Gastrocnemius medialis (tissue), 4 donors: ENCODE data around the gene SPTBN1. TPM values are rescaled to one million over a fixed set of nuclear protein-coding genes. Genes with fewer than 3 reads are reported as not detected.

Experiments
- ATAC-seq, 2 donors: fragments of 150-250 bp; one replicate each; pipeline ENCODE4 v1.9.1; 2016
- DNase-seq, 2 donors: peaks; one replicate each; pipeline ENCODE4 v3.0.0-alpha.2; 2019
- H3K27ac ChIP-seq, 4 donors: fragments of 200-600 bp; sonication (generic); 1 replicate in 1 of 4; 2 replicates in 3 of 4; pipeline ENCODE4 v1.5.1; 2016 to 2018; ENCODE audit warnings: mild to moderate bottlenecking in 2 of 4, moderate library complexity in 1 of 4
- H3K27me3 ChIP-seq, 3 donors: fragments of 200-600 bp; sonication (generic) in 2 of 3; 1 replicate in 1 of 3; 2 replicates in 2 of 3; pipeline versions ENCODE4 v1.5.1 to v1.6.0; 2016 to 2019; ENCODE audit warnings: mild to moderate bottlenecking in 1 of 3, moderate library complexity in 1 of 3
- H3K36me3 ChIP-seq, 2 donors: fragments of 200-600 bp; sonication (generic) in 1 of 2; one replicate each; pipeline ENCODE4 v1.5.1; 2017 to 2018
- H3K4me1 ChIP-seq, 2 donors: fragments of 200-600 bp; sonication (generic) in 1 of 2; one replicate each; pipeline ENCODE4 v1.5.1; 2016 to 2017; ENCODE audit warnings: mild to moderate bottlenecking in 2 of 2
- H3K4me3 ChIP-seq, 4 donors: fragments of 200-600 bp; sonication (generic) in 3 of 4; 1 replicate in 1 of 4; 2 replicates in 3 of 4; pipeline ENCODE4 v1.5.1; 2016 to 2019; ENCODE audit warnings: mild to moderate bottlenecking in 2 of 4
- H3K9me3 ChIP-seq, 3 donors: fragments of 200-600 bp; sonication (generic) in 2 of 3; 1 replicate in 1 of 3; 2 replicates in 2 of 3; pipeline ENCODE4 v1.5.1; 2016 to 2019
- CTCF ChIP-seq, 5 experiments: fragments of 450-650 bp in 3 of 5; fragments of 200-600 bp in 2 of 5; sonication (generic) in 2 of 5; IDR thresholded peaks in 4 of 5; conservative IDR thresholded peaks in 1 of 5; 1 replicate in 4 of 5; 2 replicates in 1 of 5; pipeline ENCODE4 v1.5.1; 2016 to 2019; ENCODE audit warnings: antibody characterized with exemption in 5 of 5, mild to moderate bottlenecking in 3 of 5, moderate library complexity in 3 of 5
- POLR2A ChIP-seq, 2 donors: fragments of 450-650 bp; IDR thresholded peaks; one replicate each; pipeline ENCODE4 v1.6.1; 2017; ENCODE audit warnings: antibody characterized with exemption in 2 of 2, mild to moderate bottlenecking in 2 of 2, moderate library complexity in 2 of 2
- in situ Hi-C, 4 donors: fragments of 200-750 bp; cut with MboI; loops; one replicate each; pipeline versions ENCODE4 v1.15.0 to v1.8.0; 2017; ENCODE audit warnings: low sequenced_read_pairs in 4 of 4
- intact Hi-C: fragments of 100-400 bp; cut with DNase I; formaldehyde crosslinking; loops from one replicate; pipeline ENCODE4 v1.15.1; 2023; ENCODE audit warnings: low total_unique reads
- total RNA-seq, 4 donors: library from RNA; depleted of rRNA; stranded (reverse); fragments of >200 nt; gene quantifications; one replicate each; pipeline versions ENCODE4 v1.1.0 to v1.2.3, GENCODE V29; 2016

Gene SPTBN1
- total RNA-seq, 4 donors from 2014 or later: 107 to 191 (median 119) TPM

GRCh38 chr2:54664238-54664786, 208.2 kb downstream of the SPTBN1 start:
- no peak for TF ChIP-seq CTCF (IDR thresholded peaks at IDR 0.05 in 4 of 5, conservative IDR thresholded peaks at IDR 0.05 in 1 of 5)
- no peak for TF ChIP-seq POLR2A (IDR thresholded peaks at IDR 0.05)
- no peaks in the 10 kb centered on the region for H3K9me3 ChIP-seq
- ATAC-seq: no peak
- peaks cover 5 to 87% of the 10 kb centered on the region in 2 donors for H3K36me3 ChIP-seq
- in situ Hi-C loops (loop anchor here in 1 of 4 donors (25.0 kb wide), 1 partner anchor 173 kb away; no protein-coding TSS in a partner anchor), intact Hi-C loops (loop anchor here (10.0 kb wide), 1 partner anchor 350 kb away; no protein-coding TSS in a partner anchor)
- no peaks in the 10 kb centered on the region for H3K27me3 ChIP-seq
- H3K27ac ChIP-seq: peak overlapping the region; percentile 20 to 73 (median 71)
- peaks cover 26 to 35% of the 10 kb centered on the region in 2 donors for H3K4me1 ChIP-seq
- H3K4me3 ChIP-seq: no peak overlapping the region
- DNase-seq: no peak

GRCh38 chr2:54665436-54665856, 209.3 kb downstream of the SPTBN1 start:
- ATAC-seq (peak in 1 of 2 donors; percentile 44), DNase-seq (no peak)
- Histone ChIP-seq H3K9me3 (no peaks in the 10 kb centered on the region), H3K36me3 (peaks cover 5 to 81% of the 10 kb centered on the region in 2 donors), H3K27ac (peak overlapping the region; percentile 67 to 73 (median 71)), H3K4me3 (no peak overlapping the region), H3K4me1 (peaks cover 36 to 44% of the 10 kb centered on the region in 2 donors), H3K27me3 (no peaks in the 10 kb centered on the region)
- intact Hi-C loops (loop anchor here (10.0 kb wide), 1 partner anchor 349 kb away; no protein-coding TSS in a partner anchor), in situ Hi-C loops (loop anchor here in 1 of 4 donors (25.0 kb wide), 1 partner anchor 172 kb away; no protein-coding TSS in a partner anchor)
- TF ChIP-seq CTCF (IDR thresholded peaks at IDR 0.05 in 4 of 5, conservative IDR thresholded peaks at IDR 0.05 in 1 of 5) (peak in 4 of 5 experiments; percentile 38 to 65 (median 54)), POLR2A (IDR thresholded peaks at IDR 0.05) (no peak)

- in situ Hi-C loops (loop anchor here in 1 of 4 donors (25.0 kb wide), 1 partner anchor 171 kb away; no protein-coding TSS in a partner anchor), intact Hi-C loops (loop anchor here (1.0 to 10.0 kb wide), 2 partner anchors 172 to 349 kb away; no protein-coding TSS in a partner anchor)
- Histone ChIP-seq H3K27ac (peak overlapping the region; percentile 67 to 73 (median 71)), H3K4me1 (peaks cover 36 to 44% of the 10 kb centered on the region in 2 donors), H3K27me3 (no peaks in the 10 kb centered on the region), H3K36me3 (peaks cover 0 to 80% of the 10 kb centered on the region in 2 donors), H3K4me3 (peak overlapping the region in 1 of 4 donors; percentile 5), H3K9me3 (no peaks in the 10 kb centered on the region)
- peak; percentile 75 to 76 for ATAC-seq
- DNase-seq: peak; percentile 43 to 67
- TF ChIP-seq POLR2A (IDR thresholded peaks at IDR 0.05) (no peak), CTCF (IDR thresholded peaks at IDR 0.05 in 4 of 5, conservative IDR thresholded peaks at IDR 0.05 in 1 of 5) (no peak)
Observed at GRCh38 chr2:54666131-54666633, 210.1 kb downstream of the SPTBN1 start.

GRCh38 chr2:54666634-54667265, 210.6 kb downstream of the SPTBN1 start:
- Histone ChIP-seq H3K4me1 (peaks cover 36 to 44% of the 10 kb centered on the region in 2 donors), H3K36me3 (peaks cover 0 to 74% of the 10 kb centered on the region in 2 donors), H3K27me3 (no peaks in the 10 kb centered on the region), H3K27ac (peak overlapping the region; percentile 67 to 73 (median 71)), H3K9me3 (no peaks in the 10 kb centered on the region), H3K4me3 (peak overlapping the region in 1 of 4 donors; percentile 14)
- TF ChIP-seq CTCF (IDR thresholded peaks at IDR 0.05 in 4 of 5, conservative IDR thresholded peaks at IDR 0.05 in 1 of 5) (no peak), POLR2A (IDR thresholded peaks at IDR 0.05) (no peak)
- in situ Hi-C loops (loop anchor here in 1 of 4 donors (25.0 kb wide), 1 partner anchor 171 kb away; no protein-coding TSS in a partner anchor), intact Hi-C loops (loop anchor here (1.0 to 10.0 kb wide), 2 partner anchors 172 to 348 kb away; no protein-coding TSS in a partner anchor)
- ATAC-seq (peak; percentile 31 to 37), DNase-seq (no peak)
